GM12874 (cell line): ENCODE data around the gene KRTAP10-2.

ENCODE experiments used
- CTCF ChIP-seq: IDR thresholded peaks from 2 replicates; pipeline ENCODE4 v1.5.1; 2011; ENCODE audit warnings: low read depth, mild to moderate bottlenecking, control low read depth, low read length, moderate library complexity; ENCODE audit not compliant: insufficient read depth

The KRTAP10-2 gene

GRCh38 chr21:44529503-44530125 is 21.7 kb downstream of the KRTAP10-2 start:
- TF ChIP-seq CTCF, result no peak

GRCh38 chr21:44529011-44529421 is 22.3 kb downstream of the KRTAP10-2 start:
- no peak for TF ChIP-seq CTCF

GRCh38 chr21:44528634-44528995 is 22.7 kb downstream of the KRTAP10-2 start:
- TF ChIP-seq CTCF, result no peak

GRCh38 chr21:44527983-44528633 is 23.2 kb downstream of the KRTAP10-2 start:
- TF ChIP-seq CTCF, result no peak

GRCh38 chr21:44527156-44527982 is 23.9 kb downstream of the KRTAP10-2 start:
- no peak for TF ChIP-seq CTCF

- TF ChIP-seq CTCF, result no peak
These were observed 25.0 kb downstream of the KRTAP10-2 start for GRCh38 chr21:44526096-44526997.
